A549 (cell line): ENCODE results near the gene CNTN4.

Experiments
- CTCF ChIP-seq: fragments of >200 bp; sonication (Bioruptor Twin); formaldehyde crosslinking; IDR thresholded peaks from 3 replicates; pipeline ENCODE4 v1.5.1; 2016
- MAZ ChIP-seq: fragments of 150-350 bp; IDR thresholded peaks from 2 replicates; pipeline ENCODE4 v1.6.1; 2014; ENCODE audit warnings: antibody characterized with exemption, low read depth, low read length, borderline replicate concordance
- RCOR1 ChIP-seq: fragments of 150-350 bp; IDR thresholded peaks from 2 replicates; pipeline ENCODE4 v1.6.1; 2014; ENCODE audit warnings: antibody characterized with exemption, low read length, low read depth
- USF2 ChIP-seq: fragments of 450-650 bp; IDR thresholded peaks from 2 replicates; pipeline ENCODE4 v1.6.1; 2014; ENCODE audit warnings: antibody characterized with exemption

GRCh38 chr3:2838546-2839157 lies 740.0 kb downstream of the CNTN4 start:
- TF ChIP-seq CTCF: no peak
- no peak for TF ChIP-seq RCOR1
- TF ChIP-seq MAZ: no peak
- TF ChIP-seq USF2: no peak
